NCI-H1105 treated with DMSO at 0.1 percent for 48 hours (cell line): ENCODE data around the gene TAF7L.
"Not testable (repeated sequence)": the region's sequence is repeated elsewhere in the genome, so short reads cannot be mapped to it uniquely, and the experiment has no call there.

Experiments
- DNase-seq: peaks from one replicate; lab custom pipeline; 2025; lab: John Stamatoyannopoulos, UW

TAF7L gene

GRCh38 chrX:101290957-101291603 is at the start of gene TAF7L:
TAF7L (minus strand) TSS chrX:101291334; CDS start chrX:101287543, 3,791 bp downstream.
- no peak for DNase-seq

GRCh38 chrX:101337776-101338271 is 46.7 kb upstream of the TAF7L start:
- no peak for DNase-seq

DNA sequence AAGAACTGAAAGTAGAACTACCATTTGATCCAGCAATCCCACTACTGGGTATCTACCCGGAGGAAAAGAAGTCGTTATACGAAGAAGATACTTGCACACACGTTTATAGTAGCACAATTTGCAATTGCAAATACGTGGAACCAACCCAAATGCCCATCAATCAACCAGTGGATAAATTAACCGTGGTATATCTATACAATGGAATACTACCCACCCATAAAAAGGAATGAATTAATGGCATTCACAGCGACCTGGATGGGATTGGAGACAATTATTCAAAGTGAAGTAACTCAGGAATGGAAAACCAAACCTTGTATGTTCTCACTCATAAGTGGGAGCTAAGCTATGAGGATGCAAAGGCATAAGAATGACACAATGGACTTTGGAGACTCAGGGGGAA is 43.2 kb upstream of the TAF7L start:
- DNase-seq: not testable (repeated sequence)

DNA sequence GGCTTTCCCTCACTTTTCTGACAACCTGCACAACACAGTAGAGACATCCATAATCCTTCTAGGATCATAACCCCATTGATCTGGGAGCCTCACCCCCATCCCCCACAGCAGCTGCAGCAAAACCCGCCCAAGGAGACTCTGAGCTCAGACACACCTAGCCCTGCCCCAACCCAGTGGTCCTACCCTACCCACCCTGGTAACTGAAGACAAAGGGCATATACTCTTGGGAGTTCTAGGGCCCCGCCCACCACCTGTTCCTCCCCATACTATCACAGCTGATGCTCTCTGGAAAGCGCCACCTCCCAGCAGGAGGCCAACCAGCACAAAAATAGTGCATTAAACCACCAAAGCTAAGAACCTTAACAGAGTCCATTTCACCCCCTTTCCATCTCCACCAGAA is 35.5 kb upstream of the TAF7L start:
- DNase-seq: not testable (repeated sequence)

DNA sequence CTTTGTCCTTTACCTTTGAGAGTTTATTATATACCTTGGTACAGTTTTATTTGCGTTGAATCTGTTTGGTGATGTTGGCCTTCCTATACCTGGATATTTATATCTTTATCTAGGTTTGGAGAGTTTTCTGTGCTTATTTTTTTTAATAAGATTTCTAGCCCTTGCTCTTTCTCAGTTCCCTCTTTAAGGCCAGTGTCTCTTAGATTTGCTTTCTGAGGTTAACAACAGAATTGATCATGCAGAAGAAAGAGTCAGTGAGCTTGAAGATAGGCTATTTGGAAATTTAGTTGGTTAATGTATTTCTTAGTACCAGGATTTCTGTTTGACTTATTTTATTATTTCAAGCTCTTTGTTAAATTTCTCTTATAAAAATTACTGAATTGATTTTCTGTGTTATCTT is 12.7 kb upstream of the TAF7L start:
- DNase-seq: no peak

GRCh38 chrX:101295603-101296002 is 4.5 kb upstream of the TAF7L start:
- not testable (repeated sequence) for DNase-seq

DNA sequence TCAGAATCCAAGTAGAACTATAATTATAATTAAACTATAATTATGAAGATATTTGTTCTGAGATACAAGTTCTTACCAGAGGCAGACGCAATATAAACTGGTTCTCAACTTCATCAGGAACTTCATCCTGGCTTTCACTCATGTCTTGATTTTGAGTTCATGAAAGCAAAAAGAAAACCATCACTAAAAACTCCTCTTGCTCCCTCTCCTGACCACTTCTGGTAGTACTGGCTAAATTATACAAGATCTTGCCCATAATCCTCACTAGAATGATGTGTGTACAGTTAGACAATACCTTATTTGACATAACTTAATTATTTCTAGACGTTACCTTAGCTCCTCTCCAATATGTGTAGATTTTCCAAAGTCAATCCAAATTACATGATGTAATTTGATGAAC is 3.7 kb downstream of the TAF7L start:
- peak; percentile 33 for DNase-seq

- DNase-seq: no peak
These were observed 14.9 kb downstream of the TAF7L start for GRCh38 chrX:101276238-101276637.

DNA sequence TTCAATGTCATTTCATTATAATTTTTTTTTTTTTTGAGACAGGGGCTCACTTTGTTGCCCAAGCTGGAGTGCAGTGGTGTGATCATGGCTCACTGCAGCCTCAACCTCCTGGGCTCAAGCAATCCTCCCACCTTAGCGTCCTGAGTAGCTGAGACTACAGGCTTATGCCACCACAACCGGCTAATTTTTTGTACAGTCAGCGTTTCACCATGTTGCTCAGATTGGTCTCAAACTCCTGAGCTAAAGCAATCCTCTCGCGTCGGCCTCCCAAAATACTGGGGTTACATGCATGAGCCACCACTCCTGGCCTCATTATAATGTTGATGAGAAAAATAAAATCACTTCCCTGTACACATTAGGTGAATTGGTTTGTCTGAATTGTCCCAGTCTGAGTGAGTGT is 16.9 kb downstream of the TAF7L start:
- no peak for DNase-seq

- no peak for DNase-seq
These were observed 25.2 kb downstream of the TAF7L start for GRCh38 chrX:101265869-101266428.

DNA sequence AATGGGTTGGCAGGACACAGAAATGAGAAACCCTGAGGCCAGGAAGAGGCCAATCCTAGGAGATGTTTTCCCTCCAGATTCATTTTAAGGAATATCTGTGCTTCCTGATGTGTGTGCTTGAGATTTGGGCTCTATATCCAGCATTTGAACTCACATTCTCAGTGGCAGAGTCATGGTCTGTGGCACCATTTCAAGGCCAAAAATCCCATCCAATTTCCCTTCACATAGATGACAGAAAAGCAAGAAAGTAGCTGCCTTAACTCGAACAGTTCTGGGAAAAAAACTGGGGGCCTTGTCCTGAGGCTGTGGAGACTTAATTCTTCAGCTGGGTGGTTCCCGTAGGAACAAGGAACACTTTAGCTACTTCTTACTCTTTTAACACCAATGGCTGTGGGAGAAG is 27.4 kb downstream of the TAF7L start:
- DNase-seq: no peak

GRCh38 chrX:101262590-101262989 is 28.5 kb downstream of the TAF7L start:
- DNase-seq: no peak

DNA sequence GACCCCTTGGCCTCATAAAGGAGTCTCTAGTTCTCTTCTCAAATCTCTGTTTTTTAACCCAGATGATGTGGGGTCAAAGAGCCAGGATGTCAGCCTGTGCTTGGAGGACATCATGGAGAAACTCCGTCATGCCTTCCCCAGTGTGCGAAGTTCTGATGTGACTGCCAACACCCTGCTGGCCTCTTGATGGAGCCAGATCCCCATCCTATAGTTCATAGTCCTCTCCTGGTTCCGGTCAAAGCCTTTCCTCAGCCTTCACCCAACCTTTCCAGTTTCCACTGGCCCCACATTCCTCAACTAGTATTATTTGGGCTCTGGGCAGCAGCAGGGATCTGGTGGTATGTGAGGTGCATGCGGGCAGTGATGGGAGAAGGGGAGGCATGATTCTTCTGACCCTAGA is 30.7 kb downstream of the TAF7L start:
- no peak for DNase-seq

DNA sequence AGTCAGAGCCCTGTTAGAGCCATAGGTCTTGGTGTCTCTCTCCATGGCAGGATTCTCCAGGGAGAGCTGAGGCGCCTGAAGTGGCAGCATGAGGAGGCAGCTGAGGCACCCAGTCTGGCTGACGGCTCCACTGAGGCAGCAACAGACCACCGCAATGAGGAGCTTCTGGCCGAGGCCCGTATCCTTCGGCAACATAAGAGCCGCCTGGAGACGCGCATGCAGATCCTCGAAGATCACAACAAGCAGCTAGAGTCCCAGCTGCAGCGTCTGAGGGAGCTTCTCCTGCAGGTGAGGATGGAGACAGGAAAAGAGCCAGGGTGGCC is 32.9 kb downstream of the TAF7L start:
- DNase-seq: no peak

DNA sequence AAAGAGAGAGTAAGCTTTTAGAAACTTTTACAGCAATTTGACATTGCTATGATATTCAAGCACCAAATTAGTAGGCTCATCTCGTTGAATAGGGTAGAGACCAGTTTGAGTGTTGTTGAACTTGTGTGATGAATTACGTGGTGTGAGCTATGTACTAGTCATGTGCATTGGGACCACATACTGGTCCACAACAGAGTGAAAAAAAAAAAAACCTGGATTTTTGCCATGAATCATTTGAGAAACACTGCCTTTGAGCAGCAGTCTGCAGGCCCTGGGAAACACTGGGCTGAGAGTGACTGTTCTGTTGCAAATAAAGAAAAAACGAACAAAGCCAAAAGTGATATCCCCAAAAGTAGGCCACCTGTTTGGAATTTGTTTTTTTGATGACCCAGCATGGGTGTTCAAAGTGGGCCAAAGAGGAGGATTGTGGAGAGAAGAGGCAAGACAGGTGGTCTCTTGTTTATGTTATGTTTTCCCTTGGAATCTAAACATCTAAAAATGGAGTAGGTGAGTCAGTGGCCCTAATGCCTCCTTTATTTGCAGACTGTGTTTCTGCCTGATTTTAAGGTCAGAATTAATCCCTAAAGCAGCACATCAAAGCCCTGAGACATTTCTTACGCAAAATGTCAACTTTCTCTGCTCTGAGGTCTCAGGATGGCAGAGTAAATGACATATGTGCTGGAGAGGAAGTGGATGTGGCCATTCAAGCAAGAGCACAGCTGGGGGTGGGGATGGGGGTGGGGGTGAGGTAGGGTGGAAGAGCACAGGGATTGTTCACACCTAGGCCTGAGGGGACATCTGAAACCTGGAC is 33.5 kb downstream of the TAF7L start:
- DNase-seq: no peak

DNA sequence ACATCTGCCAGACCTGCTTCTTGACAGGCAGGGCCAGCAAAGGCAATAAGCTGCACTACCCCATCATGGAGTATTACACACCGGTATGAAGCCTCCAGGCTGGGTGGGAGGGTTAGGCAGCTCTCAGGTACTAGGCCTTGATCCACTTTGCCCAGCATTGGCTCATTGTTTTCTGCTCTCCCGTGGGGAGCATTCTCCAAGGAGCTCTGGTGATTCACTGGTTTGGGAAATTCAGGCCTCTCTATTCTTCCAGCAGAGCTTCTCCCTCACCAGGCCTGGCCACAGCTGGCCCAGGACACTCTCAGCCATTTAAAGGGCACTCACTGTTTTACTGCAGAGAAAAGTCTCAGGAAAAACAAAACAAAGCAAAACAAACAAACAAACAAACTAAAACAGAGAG is 38.5 kb downstream of the TAF7L start:
- no peak for DNase-seq

GRCh38 chrX:101241531-101241930 is 49.6 kb downstream of the TAF7L start:
- DNase-seq: no peak

GRCh38 chrX:101237041-101237440 is 54.1 kb downstream of the TAF7L start:
- no peak for DNase-seq

DNA sequence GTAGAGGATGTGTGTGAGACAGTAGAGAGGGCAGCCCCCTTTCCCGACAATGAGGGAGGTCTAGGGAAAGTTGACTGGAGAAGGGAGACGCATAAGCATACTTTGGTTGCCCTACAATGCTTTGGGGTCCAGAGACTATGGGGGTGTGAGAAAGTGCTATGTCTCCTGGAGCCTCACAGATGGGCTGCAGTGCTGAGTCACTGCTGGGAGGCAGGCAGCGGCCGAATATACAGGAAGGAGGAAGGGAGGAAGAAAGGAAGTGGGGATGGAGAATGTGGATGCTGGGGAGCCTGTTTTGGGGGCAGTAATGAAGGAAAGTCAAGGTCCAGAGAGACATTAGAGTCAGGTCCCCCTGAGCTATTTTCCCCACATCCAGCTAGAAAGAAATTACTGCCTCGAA is 58.8 kb downstream of the TAF7L start:
- DNase-seq: no peak

- DNase-seq: no peak
These were observed 60.1 kb downstream of the TAF7L start for GRCh38 chrX:101231080-101231479.

GRCh38 chrX:101230636-101231035 is 60.5 kb downstream of the TAF7L start:
- no peak for DNase-seq

- DNase-seq: no peak
These were observed 62.0 kb downstream of the TAF7L start for GRCh38 chrX:101229170-101229569.

DNA sequence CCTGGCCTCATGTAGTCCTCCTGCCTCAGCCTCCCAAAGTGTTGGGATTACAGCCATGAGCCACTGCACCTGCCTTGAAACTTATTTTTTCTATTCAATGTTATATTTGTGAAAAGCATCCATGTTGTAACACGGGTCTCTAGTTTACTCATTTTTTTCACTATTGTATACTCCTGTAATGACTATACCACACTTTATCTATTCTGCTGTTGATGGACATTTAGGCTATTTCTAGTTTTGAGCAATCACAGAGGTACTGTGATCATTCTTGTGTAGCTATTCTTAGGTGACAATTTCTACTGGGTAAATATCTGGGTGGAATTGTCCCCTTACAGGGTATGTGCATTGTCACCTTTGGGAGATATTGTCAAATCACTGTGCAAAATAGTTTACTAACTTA is 67.9 kb downstream of the TAF7L start:
- DNase-seq: no peak
